AG09319 (cell line): Measurements from ENCODE around the gene OTUB2.

ENCODE experiments used
- DNase-seq: peaks from one replicate; pipeline ENCODE4 v3.0.0-alpha.2; 2010; ENCODE audit warnings: low read depth; ENCODE audit errors: extremely low read depth
- CTCF ChIP-seq: IDR thresholded peaks from 2 replicates; pipeline ENCODE4 v1.5.1; 2011; ENCODE audit warnings: low read depth, mild to moderate bottlenecking, inconsistent platforms, low read length, moderate library complexity

Gene OTUB2

GRCh38 chr14:94087891-94088290, 61.8 kb downstream of the OTUB2 start:
- no peak for TF ChIP-seq CTCF
- no peak for DNase-seq

- DNase-seq = no peak
- no peak for TF ChIP-seq CTCF
Measured at GRCh38 chr14:94088516-94088915, 62.4 kb downstream of the OTUB2 start.

- no peak for TF ChIP-seq CTCF
- DNase-seq = no peak
Measured at GRCh38 chr14:94089479-94089878, 63.3 kb downstream of the OTUB2 start.

GRCh38 chr14:94093418-94093817, 67.3 kb downstream of the OTUB2 start:
- no peak for TF ChIP-seq CTCF
- no peak for DNase-seq

- DNase-seq = no peak
- TF ChIP-seq CTCF = no peak
Measured at GRCh38 chr14:94097091-94097490, 71.0 kb downstream of the OTUB2 start.
